GM21619 (cell line): ENCODE data around the gene ENTPD1.
"Not testable (repeated sequence)": the region's sequence is repeated elsewhere in the genome, so short reads cannot be mapped to it uniquely, and the experiment has no call there.

Source experiments
- ATAC-seq: cut with Tn5 transposase; IDR thresholded peaks from one replicate; pipeline ENCODE4 v1.9.1; 2021; ENCODE audit not compliant: unreplicated experiment

The ENTPD1 gene

GRCh38 chr10:95909561-95909960 is 153.6 kb downstream of the ENTPD1 start:
- no peak for ATAC-seq

DNA sequence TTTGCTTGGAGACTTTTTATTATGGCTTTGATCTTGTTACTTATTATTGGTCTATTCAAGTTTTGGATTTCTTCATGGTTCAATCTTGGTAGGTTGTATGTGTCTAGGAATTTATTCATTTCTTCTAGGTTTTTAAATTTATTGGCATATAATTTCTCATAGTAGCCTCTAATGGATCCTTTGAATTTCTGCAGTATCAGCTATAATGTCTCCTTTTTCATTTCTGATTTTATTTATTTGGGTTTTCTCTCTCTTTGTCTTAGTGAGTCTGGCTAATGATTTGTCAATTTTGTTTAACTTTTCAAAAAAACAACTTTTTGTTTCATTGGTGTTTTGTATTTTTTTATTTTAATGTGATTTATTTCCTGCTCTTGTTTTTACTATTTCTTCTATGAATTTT is 160.1 kb downstream of the ENTPD1 start:
- ATAC-seq, result not testable (repeated sequence)
